ENCODE measurements around the gene CFC1B.
"Not testable (repeated sequence)": the region's sequence is repeated elsewhere in the genome, so short reads cannot be mapped to it uniquely, and the experiment has no call there.

CFC1B gene

DNA sequence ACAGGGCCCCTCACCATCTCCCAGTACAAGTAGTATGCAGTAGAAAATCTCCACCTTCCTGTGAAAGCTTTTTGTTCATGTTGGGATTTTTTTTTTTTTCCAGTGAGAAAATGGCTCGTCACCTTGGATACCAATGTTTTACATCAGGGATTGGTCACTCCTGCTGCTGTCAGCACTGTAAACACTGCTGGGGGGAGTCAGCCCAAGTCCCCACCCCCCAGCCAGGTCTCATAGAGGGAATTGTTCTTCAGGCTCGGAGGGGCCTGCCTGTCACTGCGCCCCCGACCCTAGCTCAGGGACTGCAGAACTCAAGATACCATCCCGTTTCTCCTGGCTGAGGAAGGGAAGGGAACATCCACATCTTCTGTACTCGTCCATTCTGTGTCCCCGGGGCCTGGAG, at the start of gene CFC1B:
Gene CFC1B, plus strand, starts transcription at position 231 of the 400 bp plus-strand sequence. CDS start 263 bp downstream, outside the sequence.
- DNase-seq (ENCODE audit: low read depth in 2 of 2): not testable (repeated sequence)

DNA sequence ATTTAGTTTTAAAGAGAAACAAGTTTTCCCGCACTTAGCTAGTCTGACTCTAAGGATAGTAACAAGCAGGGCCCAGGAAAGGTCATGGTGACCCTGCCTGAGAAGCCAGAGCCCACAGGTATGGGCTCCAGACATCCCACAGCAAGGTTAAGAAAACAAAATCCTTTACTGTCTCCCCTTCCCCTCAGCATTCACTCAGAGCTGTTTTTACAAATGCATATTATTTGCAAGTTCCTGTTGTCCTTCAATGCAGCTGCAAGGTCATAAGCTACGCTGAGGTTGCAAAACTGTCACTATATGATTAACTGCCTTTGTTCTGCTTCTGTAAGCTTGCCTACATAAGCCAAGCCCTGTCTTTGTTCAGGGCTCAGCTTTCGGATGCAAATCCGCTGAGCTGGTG, 29.9 kb upstream of the CFC1B start:
- DNase-seq (ENCODE audit: low read depth in 2 of 2): not testable (repeated sequence)

DNA sequence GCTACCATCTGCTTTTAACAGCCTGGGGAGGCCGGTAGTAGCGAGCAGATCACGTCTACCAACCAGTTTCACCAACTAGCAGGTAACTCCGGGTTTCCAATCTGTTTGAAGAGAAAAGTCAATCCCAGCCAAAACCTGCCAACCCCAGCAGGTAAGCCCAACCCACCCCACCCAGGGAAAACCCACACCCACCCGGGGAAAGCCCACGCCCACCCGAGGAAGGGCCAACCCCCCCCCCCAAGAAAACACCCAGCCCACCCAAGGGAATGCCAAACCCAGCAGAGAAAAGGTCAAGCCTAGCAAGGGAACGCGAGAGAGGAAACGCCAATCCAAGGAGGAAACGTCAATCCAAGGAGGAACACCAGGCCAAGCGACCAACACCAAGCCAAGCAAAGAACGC, 11.8 kb upstream of the CFC1B start, which contains the start of gene POTEI:
Gene POTEI, minus strand, starts transcription at position 101 of the 400 bp plus-strand sequence. Its CDS starts 93 bp downstream, at position 8.
- DNase-seq (ENCODE audit: low read depth in 2 of 2): not testable (repeated sequence)

DNA sequence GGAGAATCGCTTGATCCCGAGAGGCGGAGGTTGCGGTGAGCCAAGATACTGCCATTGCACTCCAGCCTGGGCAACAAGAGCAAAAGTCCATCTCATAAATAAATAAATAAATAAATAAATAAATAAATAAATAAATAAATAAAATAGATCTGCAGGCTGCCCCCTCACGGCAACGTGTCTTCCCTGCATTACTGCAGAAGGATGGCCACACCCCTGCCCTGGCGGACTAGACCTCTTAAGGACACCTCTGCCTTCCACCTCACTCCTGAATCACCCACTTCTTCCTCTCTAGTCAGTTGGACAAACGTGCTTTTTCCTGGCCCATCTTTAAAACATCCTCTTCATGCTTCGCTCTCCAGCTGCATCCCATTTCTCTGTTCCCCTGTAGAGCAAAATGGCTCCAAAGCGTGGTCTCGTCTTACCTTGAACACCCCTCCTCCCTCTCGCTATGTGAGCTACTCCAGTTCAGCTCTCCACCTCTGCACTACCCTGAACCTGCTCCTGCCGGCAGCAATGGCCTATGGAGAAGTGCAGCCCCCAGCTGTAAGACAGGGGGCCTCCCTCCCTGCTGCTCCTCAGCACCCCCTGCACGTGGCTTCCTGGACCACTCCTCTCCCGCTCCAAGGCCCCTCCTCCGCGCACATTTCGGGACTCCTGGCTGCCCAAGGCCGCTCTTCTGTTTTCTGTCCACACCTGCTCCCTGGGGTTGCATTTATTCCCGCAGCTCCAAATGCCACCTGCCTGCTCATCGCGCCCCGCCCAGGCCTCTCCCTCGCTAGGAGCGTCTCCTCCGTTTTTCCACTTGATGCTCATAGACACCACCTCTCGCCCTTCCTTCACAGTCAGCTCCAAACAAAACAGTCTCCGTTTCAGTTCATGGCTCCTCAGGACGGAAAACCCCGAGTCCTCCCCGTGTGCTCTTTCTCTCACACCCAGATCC, 9.9 kb upstream of the CFC1B start:
- not testable (repeated sequence) for DNase-seq (ENCODE audit: low read depth in 2 of 2)

DNA sequence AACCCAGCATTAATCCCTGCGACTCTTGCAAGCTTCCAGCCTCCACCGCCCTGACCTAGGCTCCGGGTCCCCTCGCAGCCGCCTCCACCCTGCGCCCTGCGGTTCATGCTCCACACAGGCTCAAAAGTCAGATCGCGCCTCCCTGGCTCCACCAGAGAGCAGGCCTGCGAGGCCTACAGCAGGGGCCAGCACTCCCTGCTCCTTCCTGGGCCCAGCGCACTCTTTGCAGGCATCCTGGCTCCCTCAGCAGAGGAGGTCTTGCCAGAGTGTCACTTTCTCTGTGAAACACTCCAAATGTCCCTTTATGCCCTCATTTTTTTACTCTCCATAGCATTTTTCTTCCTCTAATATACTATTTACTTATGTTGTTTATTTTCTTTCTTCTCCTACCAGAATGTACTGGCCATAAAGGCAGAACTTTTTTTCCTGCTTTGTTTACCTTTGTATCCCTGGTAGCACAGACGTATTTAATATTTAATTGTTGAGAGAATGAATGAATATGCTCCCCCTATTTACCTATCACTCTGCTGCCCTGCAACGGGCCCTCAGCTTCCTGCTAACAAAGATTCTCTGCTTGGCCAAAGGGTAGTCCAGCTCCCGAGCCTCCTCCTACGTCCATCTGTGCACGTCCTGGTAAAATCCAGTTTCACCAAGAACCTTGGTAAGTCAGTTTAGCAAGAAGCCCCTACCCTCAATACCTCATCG, 9.1 kb upstream of the CFC1B start:
- not testable (repeated sequence) for DNase-seq (ENCODE audit: low read depth in 2 of 2)

DNA sequence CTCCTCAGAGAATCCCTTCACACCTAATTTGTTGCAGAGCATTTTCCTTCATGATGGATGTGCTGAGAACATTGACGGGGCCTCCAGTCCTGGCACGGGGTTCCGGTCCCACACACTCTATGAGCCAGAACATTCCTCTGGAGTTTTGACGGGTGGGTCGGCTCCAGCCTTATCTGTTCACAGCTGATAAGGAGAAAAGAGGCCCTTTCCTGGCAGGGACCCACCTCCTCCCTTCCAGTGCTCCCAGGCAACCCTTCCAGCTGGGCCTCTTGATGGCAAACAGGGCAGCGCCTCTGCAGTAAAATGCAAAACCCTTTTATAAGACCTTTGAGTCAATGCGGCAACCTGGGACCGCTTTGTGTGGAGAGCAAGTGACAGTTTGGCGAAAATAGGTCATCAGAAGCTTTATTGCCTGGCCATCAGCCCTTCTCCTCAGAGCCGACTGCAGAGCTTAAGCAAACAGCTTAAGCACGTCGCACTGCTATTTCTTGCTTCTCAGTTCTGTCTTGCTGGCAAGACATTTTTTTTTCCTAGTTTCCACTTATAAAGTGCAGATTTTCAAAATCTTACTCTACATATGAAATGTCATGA, 2.4 kb upstream of the CFC1B start:
- DNase-seq (ENCODE audit: low read depth in 2 of 2): not testable (repeated sequence)

DNA sequence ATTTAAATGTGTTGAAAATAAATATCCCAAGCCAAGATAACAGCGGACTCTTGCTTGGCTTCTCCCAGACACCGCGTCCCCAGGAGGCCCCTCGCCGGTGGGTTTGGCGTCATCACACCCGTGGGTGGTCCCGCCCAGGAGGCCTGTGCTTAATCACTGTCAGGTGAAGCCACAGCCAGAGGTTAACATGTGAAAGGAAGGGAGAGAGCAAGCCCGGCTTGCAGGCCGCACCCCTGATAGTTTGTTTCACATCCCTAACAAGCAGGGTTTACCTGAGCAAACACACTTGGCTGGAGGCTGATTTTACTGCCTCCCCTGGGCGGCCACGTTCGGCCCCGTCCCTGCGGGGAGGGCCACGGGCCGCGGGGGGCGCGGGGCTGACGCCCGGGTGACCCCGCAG, 1.4 kb downstream of the CFC1B start:
- DNase-seq (ENCODE audit: low read depth in 2 of 2): not testable (repeated sequence)

DNA sequence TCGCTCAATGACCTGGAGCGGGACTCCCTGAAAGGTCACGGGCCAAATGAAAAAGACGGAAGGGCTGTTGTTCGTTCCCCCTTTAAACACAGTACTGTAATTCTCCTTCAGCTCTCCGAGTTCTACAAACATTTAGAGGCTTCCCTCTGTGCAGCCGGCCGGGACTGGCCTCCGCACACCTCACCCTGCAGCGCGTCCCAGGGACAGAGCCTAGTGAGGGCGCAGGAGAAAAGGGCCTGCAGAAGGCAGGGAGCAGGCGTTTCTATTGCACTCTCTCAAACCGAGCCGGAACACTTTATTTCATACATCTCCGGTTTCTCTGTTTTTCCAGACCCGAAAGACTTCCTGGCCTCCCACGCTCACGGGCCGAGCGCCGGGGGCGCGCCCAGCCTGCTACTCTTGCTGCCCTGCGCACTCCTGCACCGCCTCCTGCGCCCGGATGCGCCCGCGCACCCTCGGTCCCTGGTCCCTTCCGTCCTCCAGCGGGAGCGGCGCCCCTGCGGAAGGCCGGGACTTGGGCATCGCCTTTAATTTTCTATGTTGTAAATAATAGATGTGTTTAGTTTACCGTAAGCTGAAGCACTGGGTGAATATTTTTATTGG, 6.4 kb downstream of the CFC1B start:
- not testable (repeated sequence) for DNase-seq (ENCODE audit: low read depth in 2 of 2)

DNA sequence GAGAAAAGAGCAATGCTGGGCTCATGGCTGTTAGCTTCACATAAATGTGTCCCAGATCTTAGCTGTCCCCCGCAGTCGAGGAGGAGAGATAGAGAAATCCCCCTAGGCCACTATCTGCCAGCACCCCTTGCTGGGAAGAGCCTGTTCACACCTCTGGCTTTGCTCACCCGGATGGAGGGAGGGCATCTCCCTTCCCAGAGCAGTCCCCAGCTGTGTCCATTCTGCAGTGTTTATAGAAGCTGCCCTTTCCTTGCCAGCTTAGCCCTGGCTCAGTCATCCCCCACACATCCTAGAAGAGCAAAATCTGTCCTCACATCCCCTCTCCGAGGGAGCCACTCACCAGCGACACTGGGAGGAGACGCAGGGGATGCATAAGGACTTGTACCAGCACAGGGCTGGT, 8.5 kb downstream of the CFC1B start:
- not testable (repeated sequence) for DNase-seq (ENCODE audit: low read depth in 2 of 2)

DNA sequence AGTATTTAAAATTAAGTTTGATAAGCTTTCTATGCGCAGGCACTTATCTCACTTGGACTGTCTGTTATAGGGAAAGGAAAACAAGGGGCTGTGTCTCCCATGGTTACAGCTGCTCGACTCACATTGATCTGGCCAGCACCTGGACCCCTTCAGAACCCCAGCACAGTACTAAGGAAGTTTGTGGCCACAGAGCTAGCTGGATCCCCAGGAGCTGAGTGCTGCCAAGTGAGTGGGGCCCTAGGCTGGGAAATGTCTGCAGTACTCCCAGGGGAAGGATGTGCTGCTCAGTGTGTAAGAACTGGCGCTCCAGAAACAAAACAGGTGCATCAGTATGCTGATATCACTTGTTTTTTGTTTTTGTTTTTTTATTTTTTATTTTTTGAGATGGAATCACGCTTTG, 9.2 kb downstream of the CFC1B start:
- not testable (repeated sequence) for DNase-seq (ENCODE audit: low read depth in 2 of 2)

DNA sequence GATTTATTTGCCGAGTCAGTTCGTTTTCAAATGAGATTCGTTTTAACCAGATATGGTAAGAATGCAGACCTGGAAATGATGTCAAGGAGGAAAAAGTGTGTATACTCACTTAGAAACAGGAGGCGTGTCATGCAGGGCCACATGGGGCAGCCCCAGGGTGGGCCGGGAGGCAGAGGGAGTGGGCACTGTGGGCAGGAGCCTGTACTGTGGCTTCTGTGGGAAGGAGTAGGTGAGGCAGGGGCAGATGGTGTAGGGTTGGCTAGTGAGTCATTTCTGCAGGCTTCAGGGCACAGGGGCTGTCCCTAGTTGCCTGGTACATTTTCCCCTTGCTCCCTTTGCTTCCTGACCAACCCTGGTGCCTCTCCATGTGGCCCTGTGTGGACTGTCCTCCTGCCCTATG, 10.2 kb downstream of the CFC1B start:
- not testable (repeated sequence) for DNase-seq (ENCODE audit: low read depth in 2 of 2)

DNA sequence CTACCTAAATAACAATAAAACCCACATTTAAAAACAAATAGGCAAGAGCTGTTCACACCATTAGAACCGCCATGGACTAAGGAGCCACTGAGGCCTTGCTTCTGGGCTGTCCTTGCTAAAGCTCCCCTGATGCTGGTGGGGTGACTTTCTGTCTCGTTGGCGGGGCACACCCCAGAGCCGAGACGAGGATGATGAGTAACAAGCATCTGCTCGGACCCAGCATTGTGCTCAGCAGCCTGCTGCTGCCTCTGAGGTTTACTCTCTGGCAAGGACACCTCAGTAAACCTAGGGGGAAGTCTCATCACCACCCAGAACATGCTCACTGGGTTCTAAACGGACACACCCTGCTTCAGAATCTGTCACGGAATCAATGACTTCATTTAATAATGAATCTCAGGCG, 10.7 kb downstream of the CFC1B start:
- DNase-seq (ENCODE audit: low read depth in 2 of 2): not testable (repeated sequence)

DNA sequence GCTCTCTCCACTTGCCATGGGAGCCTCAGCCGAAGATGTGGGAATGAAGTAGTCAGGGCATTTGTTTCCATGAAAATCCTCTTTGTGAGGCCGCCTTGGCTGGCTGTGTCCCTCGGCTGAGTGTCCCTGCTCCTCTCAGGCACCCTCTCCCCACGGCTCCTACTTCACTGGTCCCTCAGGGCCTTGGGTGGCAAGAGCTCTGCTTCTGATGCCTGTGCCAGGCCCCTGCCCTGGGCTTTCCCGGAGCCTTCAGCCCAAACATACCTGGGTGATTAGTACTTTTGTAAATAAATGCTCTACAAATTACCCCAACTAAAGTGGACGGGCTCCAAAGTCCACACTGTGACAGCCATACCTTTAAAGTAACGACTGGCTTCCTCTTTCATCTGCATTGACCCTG, 15.6 kb downstream of the CFC1B start:
- not testable (repeated sequence) for DNase-seq (ENCODE audit: low read depth in 2 of 2)

DNA sequence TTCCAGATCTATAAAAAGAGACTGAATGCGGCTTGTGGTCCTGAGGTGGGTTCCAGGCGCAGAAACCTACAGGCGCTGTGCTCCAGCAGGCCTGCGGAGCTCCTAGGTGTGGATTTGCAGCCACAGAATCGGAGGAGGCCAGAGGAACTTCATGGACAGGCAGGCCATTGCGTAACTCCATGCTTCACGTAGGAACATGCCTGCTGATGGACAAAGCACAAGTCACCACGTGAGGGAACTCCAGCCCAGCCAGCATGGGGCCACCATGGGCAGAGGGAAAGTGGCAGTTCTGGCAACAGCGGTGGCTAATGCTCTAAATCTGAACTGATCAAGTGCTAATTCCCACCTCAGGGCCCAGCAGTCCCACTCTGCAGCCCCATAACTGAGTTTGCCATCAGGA, 17.2 kb downstream of the CFC1B start:
- DNase-seq (ENCODE audit: low read depth in 2 of 2): not testable (repeated sequence)

DNA sequence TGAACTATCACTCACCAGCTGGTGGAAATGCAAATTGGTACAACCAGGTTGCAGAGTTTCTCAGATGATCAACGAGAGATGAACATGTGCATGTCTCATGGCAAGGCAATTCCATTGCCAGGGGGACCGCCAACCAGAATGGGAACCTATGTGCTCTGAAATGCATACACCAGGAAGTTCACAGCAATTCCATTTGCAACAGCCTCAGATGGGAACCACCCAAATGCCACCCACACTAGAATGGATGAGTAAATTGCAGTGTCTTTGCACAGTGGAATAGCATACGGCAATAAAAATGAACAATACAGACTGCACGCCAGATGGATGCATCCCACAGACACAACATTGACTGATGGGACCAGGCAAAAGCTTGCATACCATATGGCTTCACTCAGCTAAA, 21.8 kb downstream of the CFC1B start:
- DNase-seq (ENCODE audit: low read depth in 2 of 2): not testable (repeated sequence)

DNA sequence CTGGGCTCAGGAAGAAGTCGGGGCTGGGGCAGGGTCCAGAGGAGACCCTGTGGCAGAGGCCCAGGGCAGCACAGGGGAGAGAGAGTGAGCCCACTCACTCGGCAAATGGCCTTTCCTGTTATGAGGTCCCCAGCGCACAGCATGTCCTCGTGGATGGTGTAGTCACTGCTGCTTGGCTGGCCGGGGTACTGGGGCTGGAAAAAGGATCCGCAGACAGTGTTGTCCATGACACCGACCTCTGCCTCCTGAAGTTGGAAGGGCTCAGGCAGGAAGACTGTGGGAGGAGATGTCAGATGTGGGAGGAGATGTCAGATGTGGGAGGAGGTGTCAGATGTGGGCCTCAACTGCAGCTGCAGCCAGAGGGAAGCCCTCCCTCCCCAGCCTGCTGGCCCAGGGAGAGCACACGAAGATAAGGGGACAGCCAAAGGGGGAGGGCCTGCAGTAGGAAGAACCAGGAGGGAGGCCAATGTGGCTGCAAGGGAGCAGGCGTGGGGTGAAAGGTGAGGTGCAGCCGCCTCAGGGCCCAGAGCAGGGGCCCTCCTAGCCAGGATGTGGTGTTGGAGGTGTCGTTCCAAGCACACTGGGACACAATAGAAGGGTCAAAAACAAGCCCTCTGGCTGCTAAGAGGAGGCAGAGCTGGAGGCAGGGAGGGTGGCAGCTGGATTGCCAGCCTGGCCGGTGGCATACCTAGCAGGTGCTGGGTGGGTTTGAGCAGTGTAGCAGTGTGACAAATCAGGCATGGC, 22.9 kb downstream of the CFC1B start:
- DNase-seq (ENCODE audit: low read depth in 2 of 2): not testable (repeated sequence)

DNA sequence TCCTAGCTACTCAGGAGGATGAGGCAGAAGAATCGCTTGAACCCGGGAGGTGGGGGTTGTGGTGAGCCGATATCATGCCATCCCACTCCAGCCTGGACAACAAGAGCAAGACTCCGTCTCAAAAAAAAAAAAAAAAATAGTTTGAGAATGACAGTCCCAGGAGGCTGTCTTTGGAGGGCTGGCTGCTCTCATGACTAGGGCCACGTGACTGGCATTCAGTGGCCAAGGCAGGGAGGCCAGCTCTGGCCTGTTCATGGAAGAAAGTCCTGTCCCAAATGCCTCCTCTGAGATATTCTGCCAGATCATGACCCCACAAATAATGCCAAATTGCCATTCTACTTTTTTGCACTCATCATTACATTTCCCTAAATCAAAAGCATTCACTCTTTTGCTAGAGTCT, 24.0 kb downstream of the CFC1B start:
- DNase-seq (ENCODE audit: low read depth in 2 of 2): not testable (repeated sequence)

DNA sequence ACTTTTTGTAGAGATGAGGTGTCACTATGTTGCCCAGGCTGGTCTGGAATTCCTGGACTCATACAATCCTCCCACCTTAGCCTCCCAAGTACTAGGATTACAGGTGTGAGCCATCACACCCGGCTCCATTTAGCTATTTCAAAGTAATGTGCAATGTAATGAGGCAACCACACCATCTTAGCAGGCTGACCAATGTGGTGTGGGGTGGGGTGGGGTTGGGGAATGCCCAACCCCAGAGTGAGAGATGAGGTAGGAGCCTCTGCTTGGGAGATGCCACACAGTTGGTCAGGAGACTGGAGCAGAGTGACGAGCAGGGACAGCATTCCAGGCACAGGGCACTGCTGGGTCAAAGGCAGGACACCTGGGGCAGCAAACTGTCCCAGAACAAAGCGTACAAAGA, 27.4 kb downstream of the CFC1B start:
- DNase-seq (ENCODE audit: low read depth in 2 of 2): not testable (repeated sequence)

DNA sequence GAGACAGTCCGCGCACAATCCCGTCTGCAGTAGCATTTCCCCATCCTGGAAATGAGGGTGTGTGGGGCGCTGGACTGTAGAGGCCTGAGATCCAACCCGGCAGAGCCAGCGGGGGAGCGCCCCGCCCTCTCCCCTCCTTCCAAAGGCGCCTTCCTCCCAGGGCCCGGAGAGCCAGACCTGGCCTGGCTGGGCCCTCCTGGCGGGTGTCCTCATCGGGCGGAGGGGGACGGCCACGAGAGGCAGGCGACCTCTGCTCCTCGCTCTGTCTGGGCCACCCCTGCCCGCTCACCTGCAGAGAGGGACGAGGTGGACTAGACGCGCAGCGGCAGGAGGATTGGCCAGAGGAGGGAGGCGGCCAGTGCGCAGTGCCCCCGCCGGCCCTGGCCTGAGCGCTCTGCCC, 28.5 kb downstream of the CFC1B start:
- not testable (repeated sequence) for DNase-seq (ENCODE audit: low read depth in 2 of 2)

DNA sequence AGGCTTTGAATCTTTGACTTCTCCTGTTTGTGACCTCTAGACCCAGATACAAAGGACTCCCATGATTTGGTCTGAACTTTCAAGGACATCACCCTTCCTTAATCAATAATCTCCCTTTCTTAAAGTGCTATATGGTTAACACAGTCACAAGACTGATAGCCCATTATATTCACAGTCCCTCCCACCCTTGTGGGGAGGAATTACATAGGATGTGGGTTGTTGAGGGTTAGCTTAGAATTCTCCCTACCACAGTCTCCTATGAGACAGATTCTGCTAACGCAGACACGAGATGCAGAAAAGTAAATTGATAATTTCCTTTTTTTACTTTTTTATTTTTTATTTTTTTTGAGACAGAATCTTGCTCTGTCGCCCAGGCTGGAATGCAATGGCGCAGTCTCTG, 33.2 kb downstream of the CFC1B start:
- not testable (repeated sequence) for DNase-seq (ENCODE audit: low read depth in 2 of 2)

DNA sequence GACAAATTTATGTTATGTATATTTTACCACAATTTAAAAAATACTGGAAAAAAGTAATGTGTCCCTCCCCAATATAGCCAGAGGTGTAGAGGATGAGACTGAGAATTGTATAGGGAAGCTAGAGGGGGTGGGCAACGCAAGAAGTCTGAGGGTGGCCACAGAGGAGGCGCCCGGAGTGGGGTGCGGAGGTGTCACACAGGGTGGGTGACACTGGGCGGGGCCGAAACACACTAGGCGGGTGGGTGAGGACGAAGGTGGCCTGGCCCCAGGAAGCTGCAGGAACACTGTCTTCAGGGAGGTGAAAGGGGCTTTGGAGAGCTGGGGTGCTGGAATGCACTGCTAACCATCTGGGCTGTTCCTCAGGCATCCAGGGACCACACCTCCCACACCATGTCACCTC, 35.4 kb downstream of the CFC1B start:
- DNase-seq (ENCODE audit: low read depth in 2 of 2): not testable (repeated sequence)
